ENCODE measurements around the gene PIGV. TPM values are rescaled to one million over a fixed set of nuclear protein-coding genes. Genes with fewer than 3 reads are reported as not detected.

PIGV gene
- polyA plus RNA-seq, 1 donor from 2014 or later: 4.7 TPM

GRCh38 chr1:26750428-26750827 lies 37.3 kb upstream of the PIGV start:
- Histone ChIP-seq H3K9me3 (ENCODE audit: low read length) (no peaks in the 10 kb centered on the region), H3F3A (ENCODE audit: insufficient read depth, low read length, poor library complexity, severe bottlenecking) (no peaks in the 10 kb centered on the region), H3K27me3 (ENCODE audit: insufficient read depth, low read depth, low read length) (no peaks in the 10 kb centered on the region), H2AFZ (ENCODE audit: low read depth, low read length) (no peak overlapping the region), H4K20me1 (ENCODE audit: insufficient read depth) (peaks cover 8% of the 10 kb centered on the region), H3K4me3 (ENCODE audit: low read length) (no peak overlapping the region), H3K36me3 (ENCODE audit: insufficient read depth, low read length) (peaks cover 5% of the 10 kb centered on the region), H3K9me2 (ENCODE audit: insufficient read depth, low read length) (no peaks in the 10 kb centered on the region), H3K4me2 (ENCODE audit: low read length) (no peak overlapping the region), H3K27ac (ENCODE audit: low read length) (no peak overlapping the region), H3K79me2 (replicated peaks; ENCODE audit: insufficient read depth, low read length) (peaks cover 83% of the 10 kb centered on the region), H3K9ac (ENCODE audit: low read length) (no peak overlapping the region)
- TF ChIP-seq TAF1 (IDR thresholded peaks at IDR 0.05; ENCODE audit: low read depth) (no peak), RAD21 (conservative IDR thresholded peaks at IDR 0.05) (no peak), EZH2 (IDR thresholded peaks at IDR 0.05; ENCODE audit: borderline replicate concordance, insufficient read depth, low read length, poor library complexity, severe bottlenecking) (no peak), EP300 (conservative IDR thresholded peaks at IDR 0.05; ENCODE audit: poor library complexity, severe bottlenecking) (no peak), SMC3 (conservative IDR thresholded peaks at IDR 0.05; ENCODE audit: poor library complexity) (no peak), CTCF (IDR thresholded peaks at IDR 0.05; ENCODE audit: poor library complexity, severe bottlenecking) (no peak), POLR2AphosphoS5 (IDR thresholded peaks at IDR 0.05) (no peak), MXI1 (conservative IDR thresholded peaks at IDR 0.05; ENCODE audit: poor library complexity, severe bottlenecking) (no peak), REST (IDR thresholded peaks at IDR 0.05; ENCODE audit: borderline replicate concordance) (no peak)

GRCh38 chr1:26752519-26752918 lies 35.2 kb upstream of the PIGV start:
- H3K9me2 ChIP-seq (ENCODE audit: insufficient read depth, low read length): no peaks in the 10 kb centered on the region
- H4K20me1 ChIP-seq (ENCODE audit: insufficient read depth): peaks cover 5% of the 10 kb centered on the region
- no peak overlapping the region for H2AFZ ChIP-seq (ENCODE audit: low read depth, low read length)
- H3K79me2 ChIP-seq (replicated peaks; ENCODE audit: insufficient read depth, low read length): peaks cover 69% of the 10 kb centered on the region
- no peaks in the 10 kb centered on the region for H3K27me3 ChIP-seq (ENCODE audit: insufficient read depth, low read depth, low read length)
- no peak overlapping the region for H3K4me2 ChIP-seq (ENCODE audit: low read length)
- no peak overlapping the region for H3K4me3 ChIP-seq (ENCODE audit: low read length)
- H3F3A ChIP-seq (ENCODE audit: insufficient read depth, low read length, poor library complexity, severe bottlenecking): no peaks in the 10 kb centered on the region
- no peak overlapping the region for H3K27ac ChIP-seq (ENCODE audit: low read length)
- H3K36me3 ChIP-seq (ENCODE audit: insufficient read depth, low read length): peaks cover 5% of the 10 kb centered on the region
- no peak overlapping the region for H3K9ac ChIP-seq (ENCODE audit: low read length)
- no peaks in the 10 kb centered on the region for H3K9me3 ChIP-seq (ENCODE audit: low read length)
- TF ChIP-seq CTCF (IDR thresholded peaks at IDR 0.05; ENCODE audit: poor library complexity, severe bottlenecking) (no peak), REST (IDR thresholded peaks at IDR 0.05; ENCODE audit: borderline replicate concordance) (no peak), TAF1 (IDR thresholded peaks at IDR 0.05; ENCODE audit: low read depth) (no peak), POLR2AphosphoS5 (IDR thresholded peaks at IDR 0.05) (no peak), SMC3 (conservative IDR thresholded peaks at IDR 0.05; ENCODE audit: poor library complexity) (no peak), EZH2 (IDR thresholded peaks at IDR 0.05; ENCODE audit: borderline replicate concordance, insufficient read depth, low read length, poor library complexity, severe bottlenecking) (no peak), EP300 (conservative IDR thresholded peaks at IDR 0.05; ENCODE audit: poor library complexity, severe bottlenecking) (no peak), RAD21 (conservative IDR thresholded peaks at IDR 0.05) (no peak), MXI1 (conservative IDR thresholded peaks at IDR 0.05; ENCODE audit: poor library complexity, severe bottlenecking) (no peak)
